Astrocyte of the cerebellum (primary cell): ENCODE measurements around the gene WWOX.

Experiments
- DNase-seq: peaks from one replicate; pipeline ENCODE4 v3.0.0-alpha.2; 2011; ENCODE audit warnings: low read depth
- H3K4me3 ChIP-seq: 2 replicates; pipeline ENCODE4 v1.5.1; 2011; ENCODE audit warnings: mild to moderate bottlenecking, low read depth, low read length, moderate library complexity
- CTCF ChIP-seq: IDR thresholded peaks from 2 replicates; pipeline ENCODE4 v1.5.1; 2012; ENCODE audit warnings: low read length, low read depth, moderate library complexity, mild to moderate bottlenecking; ENCODE audit errors: missing control alignments
- in situ Hi-C: cut with HindIII; loops from 2 replicates; pipeline ENCODE4 v1.10.0; 2017; ENCODE audit warnings: low sequenced_read_pairs

The WWOX gene

GRCh38 chr16:78830599-78830998 lies 731.1 kb downstream of the WWOX start:
- no peak for DNase-seq
- no peak overlapping the region for H3K4me3 ChIP-seq
- in situ Hi-C loops = no loop called here
- no peak for TF ChIP-seq CTCF

GRCh38 chr16:78832100-78832499 lies 732.6 kb downstream of the WWOX start:
- in situ Hi-C loops = no loop called here
- no peak for DNase-seq
- H3K4me3 ChIP-seq = no peak overlapping the region
- TF ChIP-seq CTCF = no peak

GRCh38 chr16:78836802-78837491 lies 737.5 kb downstream of the WWOX start:
- no peak for TF ChIP-seq CTCF
- no peak overlapping the region for H3K4me3 ChIP-seq
- DNase-seq = no peak
- in situ Hi-C loops = no loop called here

GRCh38 chr16:78837706-78838105 lies 738.3 kb downstream of the WWOX start:
- H3K4me3 ChIP-seq = no peak overlapping the region
- DNase-seq = no peak
- TF ChIP-seq CTCF = no peak
- in situ Hi-C loops = no loop called here

GRCh38 chr16:78838276-78838675 lies 738.8 kb downstream of the WWOX start:
- no peak overlapping the region for H3K4me3 ChIP-seq
- in situ Hi-C loops = no loop called here
- no peak for DNase-seq
- no peak for TF ChIP-seq CTCF

- in situ Hi-C loops = no loop called here
- DNase-seq = no peak
- TF ChIP-seq CTCF = no peak
- H3K4me3 ChIP-seq = no peak overlapping the region
Observed at GRCh38 chr16:78842950-78843349, 743.5 kb downstream of the WWOX start.
